Measurements from ENCODE around the gene DPH6. TPM values are rescaled to one million over a fixed set of nuclear protein-coding genes. Genes with fewer than 3 reads are reported as not detected.

The DPH6 gene
- total RNA-seq, 2 donors from 2014 or later: 29.8 to 35.6 TPM

DNA sequence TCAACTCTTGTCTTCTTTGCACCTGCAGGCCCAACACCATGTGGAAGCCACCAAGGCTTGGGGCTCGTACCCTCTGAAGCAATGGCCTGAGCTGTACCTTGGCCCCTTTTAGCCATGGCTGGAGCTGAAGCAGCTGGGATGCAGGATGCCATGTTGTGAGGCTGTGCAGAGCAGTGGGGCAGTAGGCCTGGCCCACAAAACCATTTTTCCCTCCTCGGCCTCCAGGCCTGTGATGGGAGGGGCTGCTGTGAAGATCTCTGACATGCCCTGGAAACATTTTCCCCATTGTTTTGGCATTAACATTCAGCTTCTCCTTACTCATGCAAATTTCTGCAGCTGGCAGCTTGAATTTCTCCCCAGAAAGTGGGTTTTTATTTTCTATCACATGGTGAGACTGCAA, 58.5 kb downstream of the DPH6 start:
- Histone ChIP-seq H3K9ac (ENCODE audit: extremely low read depth, low read length, poor library complexity, severe bottlenecking) (no peak overlapping the region), H3K4me3 (ENCODE audit: low read length) (peak overlapping the region; percentile 71), H3K4me1 (ENCODE audit: control insufficient read depth, insufficient read depth, low read length) (no peaks in the 10 kb centered on the region), H3K36me3 (ENCODE audit: control insufficient read depth, insufficient read depth, low read length) (peaks cover 4% of the 10 kb centered on the region), H3K9me3 (ENCODE audit: control insufficient read depth, low read length) (peaks cover 77% of the 10 kb centered on the region), H3K27ac (ENCODE audit: low read depth, low read length) (no peak overlapping the region), H3K27me3 (ENCODE audit: control insufficient read depth, insufficient read depth, low read length, poor library complexity, severe bottlenecking) (no peaks in the 10 kb centered on the region)
- Mint-ChIP-seq H3K4me1 (peaks cover 3% of the 10 kb centered on the region), H3K4me3 (no peak overlapping the region), H3K27ac (no peak overlapping the region), H3K9me3 (peaks cover 58% of the 10 kb centered on the region), H3K27me3 (ENCODE audit: insufficient read depth) (no peaks in the 10 kb centered on the region), H3K36me3 (ENCODE audit: low read depth) (peaks cover 70% of the 10 kb centered on the region)
- DNase-seq: no peak
- TF ChIP-seq, protein P1, sequence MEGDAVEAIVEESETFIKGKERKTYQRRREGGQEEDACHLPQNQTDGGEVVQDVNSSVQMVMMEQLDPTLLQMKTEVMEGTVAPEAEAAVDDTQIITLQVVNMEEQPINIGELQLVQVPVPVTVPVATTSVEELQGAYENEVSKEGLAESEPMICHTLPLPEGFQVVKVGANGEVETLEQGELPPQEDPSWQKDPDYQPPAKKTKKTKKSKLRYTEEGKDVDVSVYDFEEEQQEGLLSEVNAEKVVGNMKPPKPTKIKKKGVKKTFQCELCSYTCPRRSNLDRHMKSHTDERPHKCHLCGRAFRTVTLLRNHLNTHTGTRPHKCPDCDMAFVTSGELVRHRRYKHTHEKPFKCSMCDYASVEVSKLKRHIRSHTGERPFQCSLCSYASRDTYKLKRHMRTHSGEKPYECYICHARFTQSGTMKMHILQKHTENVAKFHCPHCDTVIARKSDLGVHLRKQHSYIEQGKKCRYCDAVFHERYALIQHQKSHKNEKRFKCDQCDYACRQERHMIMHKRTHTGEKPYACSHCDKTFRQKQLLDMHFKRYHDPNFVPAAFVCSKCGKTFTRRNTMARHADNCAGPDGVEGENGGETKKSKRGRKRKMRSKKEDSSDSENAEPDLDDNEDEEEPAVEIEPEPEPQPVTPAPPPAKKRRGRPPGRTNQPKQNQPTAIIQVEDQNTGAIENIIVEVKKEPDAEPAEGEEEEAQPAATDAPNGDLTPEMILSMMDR (conservative IDR thresholded peaks at IDR 0.05): no peak
- 89 to 100% methylated on average over 1 to 2 of the region's 2 CpGs for WGBS, 2 experiments (ENCODE audit: insufficient coverage in 1 of 2, insufficient read length in 1 of 2)

DNA sequence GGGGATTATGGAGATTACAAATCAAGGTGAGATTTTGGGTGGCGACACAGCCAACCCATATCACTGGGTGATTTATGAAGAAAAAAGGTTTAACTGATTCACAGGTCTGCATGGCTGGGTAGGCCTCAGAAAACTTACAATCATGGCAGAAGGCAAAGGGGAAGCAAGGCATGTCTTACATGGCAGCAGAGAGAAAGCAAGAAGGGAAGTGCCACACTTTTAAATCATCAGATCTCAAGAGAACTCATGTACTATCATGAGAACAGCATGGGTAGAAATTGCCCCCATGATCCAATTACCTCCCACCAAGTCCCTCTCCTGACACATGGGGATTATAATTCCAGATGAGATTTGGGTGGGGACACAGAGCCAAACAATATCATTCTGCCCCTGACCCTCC, 59.7 kb downstream of the DPH6 start:
- peaks cover 58% of the 10 kb centered on the region for H3K9me3 Mint-ChIP-seq
- TF ChIP-seq, protein P1 (conservative IDR thresholded peaks at IDR 0.05): no peak
- peaks cover 77% of the 10 kb centered on the region for H3K9me3 ChIP-seq (ENCODE audit: control insufficient read depth, low read length)

DNA sequence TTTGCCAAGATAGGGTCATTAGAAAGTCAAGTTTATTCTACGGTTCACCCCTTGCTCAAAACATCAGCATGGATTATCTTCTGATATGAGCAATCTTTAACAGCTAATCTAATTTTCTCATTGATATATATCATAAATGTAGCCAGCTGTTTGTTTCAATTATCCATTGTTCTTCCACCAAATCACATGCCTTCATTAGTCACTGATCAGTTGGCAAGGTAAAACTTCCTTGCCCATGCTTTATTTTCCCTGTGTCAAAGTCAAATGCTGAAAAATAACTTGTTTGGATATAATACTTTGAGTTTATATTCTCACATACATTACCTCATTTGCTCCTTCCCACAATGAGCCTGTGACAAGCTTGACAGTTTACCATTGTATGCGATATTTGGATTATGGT, 60.6 kb downstream of the DPH6 start:
- peak overlapping the region; percentile 23 for H3K4me3 ChIP-seq (ENCODE audit: low read length)
- Mint-ChIP-seq H3K27ac (no peak overlapping the region), H3K27me3 (ENCODE audit: insufficient read depth) (no peaks in the 10 kb centered on the region), H3K36me3 (ENCODE audit: low read depth) (peaks cover 62% of the 10 kb centered on the region), H3K4me3 (no peak overlapping the region), H3K4me1 (no peaks in the 10 kb centered on the region), H3K9me3 (peaks cover 55% of the 10 kb centered on the region)
- H3K9ac ChIP-seq (ENCODE audit: extremely low read depth, low read length, poor library complexity, severe bottlenecking): no peak overlapping the region
- no peaks in the 10 kb centered on the region for H3K27me3 ChIP-seq (ENCODE audit: control insufficient read depth, insufficient read depth, low read length, poor library complexity, severe bottlenecking)
- H3K4me1 ChIP-seq (ENCODE audit: control insufficient read depth, insufficient read depth, low read length): no peaks in the 10 kb centered on the region
- peaks cover 4% of the 10 kb centered on the region for H3K36me3 ChIP-seq (ENCODE audit: control insufficient read depth, insufficient read depth, low read length)
- peaks cover 70% of the 10 kb centered on the region for H3K9me3 ChIP-seq (ENCODE audit: control insufficient read depth, low read length)
- DNase-seq: no peak
- H3K27ac ChIP-seq (ENCODE audit: low read depth, low read length): no peak overlapping the region
- 95% methylated on average over 2 of the region's 2 CpGs; no CpG with 5 or more reads in 1 of the 2 experiments for WGBS, 2 experiments (ENCODE audit: insufficient coverage in 1 of 2, insufficient read length in 1 of 2)
- TF ChIP-seq, protein P1 (conservative IDR thresholded peaks at IDR 0.05): no peak

More for the DNA sequence above, 59.7 kb downstream of the DPH6 start:
- Histone ChIP-seq H3K27ac (ENCODE audit: low read depth, low read length) (no peak overlapping the region), H3K4me1 (ENCODE audit: control insufficient read depth, insufficient read depth, low read length) (no peaks in the 10 kb centered on the region), H3K9ac (ENCODE audit: extremely low read depth, low read length, poor library complexity, severe bottlenecking) (no peak overlapping the region), H3K36me3 (ENCODE audit: control insufficient read depth, insufficient read depth, low read length) (peaks cover 4% of the 10 kb centered on the region), H3K4me3 (ENCODE audit: low read length) (peak overlapping the region; percentile 71), H3K27me3 (ENCODE audit: control insufficient read depth, insufficient read depth, low read length, poor library complexity, severe bottlenecking) (no peaks in the 10 kb centered on the region)
- no peak overlapping the region for H3K27ac Mint-ChIP-seq
- no peak for DNase-seq
- H3K27me3 Mint-ChIP-seq (ENCODE audit: insufficient read depth): no peaks in the 10 kb centered on the region
- H3K4me3 Mint-ChIP-seq: no peak overlapping the region
- 79 to 100% methylated on average over 1 of the region's 1 CpG for WGBS, 2 experiments (ENCODE audit: insufficient coverage in 1 of 2, insufficient read length in 1 of 2)
- peaks cover 70% of the 10 kb centered on the region for H3K36me3 Mint-ChIP-seq (ENCODE audit: low read depth)
- H3K4me1 Mint-ChIP-seq: no peaks in the 10 kb centered on the region
